HG03342 (cell line): ENCODE results near the gene DNAH5.

Source experiments
- ATAC-seq: cut with Tn5 transposase; IDR thresholded peaks from one replicate; pipeline ENCODE4 v1.9.1; 2021; ENCODE audit warnings: mild to moderate bottlenecking, moderate library complexity; ENCODE audit not compliant: unreplicated experiment

The DNAH5 gene

GRCh38 chr5:13739479-13739878 lies 205.0 kb downstream of the DNAH5 start:
- ATAC-seq, result no peak

DNA sequence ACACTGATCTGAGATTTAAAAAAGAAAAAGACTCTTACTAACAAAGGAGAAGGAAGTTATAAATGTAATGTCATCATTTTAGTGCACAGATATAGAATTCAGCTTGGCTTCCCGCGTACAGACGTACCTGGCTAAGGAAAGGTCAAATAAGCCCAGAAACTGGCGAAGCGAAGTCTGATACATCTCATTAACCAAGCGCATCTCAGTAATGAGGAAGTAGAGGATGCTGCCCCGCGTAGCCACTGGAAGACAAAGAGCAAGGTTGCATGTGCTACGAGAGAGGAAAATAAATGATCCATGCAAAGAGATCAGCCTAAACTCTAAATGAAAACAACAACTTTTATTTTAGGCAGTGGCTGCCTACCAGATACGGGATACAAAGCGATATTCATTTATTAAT lies 208.8 kb downstream of the DNAH5 start:
- no peak for ATAC-seq

DNA sequence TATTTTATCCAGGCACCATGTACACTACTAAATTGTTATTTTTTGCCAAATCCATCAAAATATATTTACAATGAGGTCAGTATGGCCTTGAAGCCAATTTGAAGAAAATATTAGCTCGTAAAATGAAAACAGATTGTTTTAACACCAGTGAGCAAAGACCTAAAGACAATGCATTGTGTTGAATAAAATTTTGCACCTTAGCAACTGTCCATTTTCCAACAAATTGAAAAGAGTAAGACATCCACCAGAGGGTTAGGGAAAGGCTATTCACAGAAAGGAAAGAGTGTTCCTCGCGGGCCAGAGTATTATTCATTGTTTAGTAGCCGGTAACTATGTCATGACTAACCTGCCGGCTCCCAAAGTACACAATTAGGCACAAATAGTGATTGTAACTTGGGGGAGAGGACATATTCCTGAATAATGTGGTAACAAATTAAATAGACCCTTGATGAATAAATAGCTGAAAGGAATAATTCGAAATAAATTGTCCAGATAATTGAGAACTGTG lies 213.3 kb downstream of the DNAH5 start:
- no peak for ATAC-seq

- ATAC-seq, result no peak
Measured at GRCh38 chr5:13708906-13709305, 235.6 kb downstream of the DNAH5 start.

GRCh38 chr5:13708432-13708831 lies 236.1 kb downstream of the DNAH5 start:
- no peak for ATAC-seq

DNA sequence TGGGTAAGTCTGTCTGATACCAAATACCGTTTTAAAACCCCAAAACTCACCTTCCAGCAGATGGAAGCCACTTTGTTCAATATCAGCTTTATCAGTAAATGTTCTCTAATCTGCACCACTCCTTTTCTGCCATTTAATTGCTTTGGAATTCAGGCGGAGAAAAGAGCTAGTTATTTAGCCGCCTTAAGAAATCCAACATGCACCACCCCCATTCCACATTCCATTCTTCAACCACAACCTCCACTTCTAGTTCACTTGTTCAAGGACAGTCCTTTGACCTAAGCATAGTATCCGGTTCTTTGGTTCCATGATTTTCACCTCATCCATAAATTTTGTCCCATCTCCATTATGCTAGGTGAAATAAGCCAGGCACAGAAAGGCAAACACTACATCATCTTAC lies 240.1 kb downstream of the DNAH5 start:
- ATAC-seq, result no peak

GRCh38 chr5:13700626-13701025 lies 243.9 kb downstream of the DNAH5 start:
- ATAC-seq, result no peak

GRCh38 chr5:13698885-13699284 lies 245.6 kb downstream of the DNAH5 start:
- ATAC-seq, result no peak

DNA sequence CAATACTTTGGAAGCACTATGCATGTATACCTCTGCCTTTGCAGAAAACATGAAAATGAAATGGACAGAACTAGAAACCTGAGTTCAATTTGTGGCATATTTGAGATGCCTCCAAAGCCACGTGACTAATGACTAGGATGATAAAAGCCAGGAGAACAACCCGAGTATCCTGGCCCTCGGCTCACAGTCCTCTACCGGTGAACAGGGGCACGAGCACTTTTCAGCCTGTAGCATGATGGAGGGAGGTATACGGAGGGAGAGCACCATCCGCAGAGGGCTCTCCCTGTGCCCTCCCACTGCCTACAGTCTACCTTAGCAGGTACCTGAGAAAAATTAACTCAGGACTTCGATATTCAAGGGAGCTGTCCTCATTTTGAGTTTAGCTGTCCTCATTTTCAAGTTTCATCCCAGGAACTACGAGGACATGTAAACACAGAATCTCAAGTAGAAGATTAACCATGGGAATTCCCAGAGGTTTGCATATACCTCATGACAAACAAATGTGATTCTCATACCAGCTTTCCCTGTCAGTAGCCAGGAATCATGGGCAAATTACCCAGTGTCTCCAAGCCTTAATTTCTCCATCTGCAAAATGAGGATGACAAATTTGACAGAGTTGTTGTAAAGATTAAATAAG lies 249.3 kb downstream of the DNAH5 start:
- no peak for ATAC-seq

GRCh38 chr5:13692172-13692571 lies 252.3 kb downstream of the DNAH5 start:
- ATAC-seq, result no peak

- no peak for ATAC-seq
Measured at GRCh38 chr5:13676531-13676930, 268.0 kb downstream of the DNAH5 start.

DNA sequence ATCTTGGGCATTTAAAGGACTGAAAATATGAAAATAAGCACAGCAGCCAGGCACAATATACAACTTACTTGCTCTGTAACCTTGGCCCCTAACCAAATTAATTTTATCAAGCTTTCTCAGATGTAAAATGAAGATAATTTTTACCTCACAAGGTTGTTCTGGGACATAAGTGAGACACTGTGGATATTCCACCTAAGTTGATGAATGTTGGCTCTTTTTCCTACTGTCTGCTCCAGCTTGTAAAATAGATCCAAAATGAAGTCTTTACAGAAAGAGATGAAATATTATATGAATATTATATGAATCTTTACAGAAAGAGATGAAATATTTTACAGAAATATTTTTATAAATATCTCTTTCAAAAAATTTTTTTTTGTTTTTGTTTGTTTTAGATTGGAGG lies 270.1 kb downstream of the DNAH5 start:
- ATAC-seq, result no peak

GRCh38 chr5:13673511-13673910 lies 271.0 kb downstream of the DNAH5 start:
- ATAC-seq, result no peak

GRCh38 chr5:13664377-13664776 lies 280.1 kb downstream of the DNAH5 start:
- no peak for ATAC-seq

- ATAC-seq, result no peak
Measured at GRCh38 chr5:13662626-13663025, 281.9 kb downstream of the DNAH5 start.

DNA sequence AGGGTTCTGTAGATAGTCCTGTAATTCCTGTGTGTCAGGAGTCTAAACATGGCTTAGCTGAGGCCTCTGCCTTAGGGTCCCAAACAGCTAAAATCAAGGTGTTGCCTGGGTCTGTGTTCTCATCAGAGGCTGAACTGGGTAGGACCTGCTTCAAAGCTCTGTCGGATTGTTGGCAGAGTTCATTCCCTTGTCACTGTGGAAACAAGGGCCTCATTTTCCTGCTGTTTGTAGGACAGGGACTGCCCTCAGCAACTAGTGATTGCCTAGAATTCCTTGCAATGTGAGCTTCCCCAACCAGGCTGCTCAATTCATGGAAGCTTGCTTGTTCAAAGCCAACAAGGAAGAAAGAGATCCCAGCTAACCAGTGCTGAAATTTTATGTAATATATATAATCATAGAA lies 283.2 kb downstream of the DNAH5 start:
- ATAC-seq, result no peak

GRCh38 chr5:13660072-13660471 lies 284.4 kb downstream of the DNAH5 start:
- no peak for ATAC-seq

DNA sequence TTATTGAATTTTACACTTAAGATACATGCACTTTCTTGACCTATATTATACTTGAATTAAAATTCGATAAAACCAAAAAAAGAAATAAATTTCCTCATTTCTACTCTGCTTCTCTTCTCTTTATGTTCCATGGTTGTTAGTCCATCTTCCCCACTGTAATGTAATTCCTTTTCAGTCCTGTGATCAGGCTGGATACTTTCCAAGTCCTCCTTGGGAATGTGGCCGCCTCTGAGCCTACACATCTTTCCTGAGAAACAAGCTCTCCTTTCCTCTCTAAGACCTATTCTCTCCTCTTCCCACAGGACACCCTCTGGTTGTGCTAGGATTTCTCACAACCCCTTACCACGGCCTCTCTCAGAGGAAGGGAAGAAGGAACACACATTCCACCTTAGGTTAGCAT lies 285.1 kb downstream of the DNAH5 start:
- no peak for ATAC-seq

DNA sequence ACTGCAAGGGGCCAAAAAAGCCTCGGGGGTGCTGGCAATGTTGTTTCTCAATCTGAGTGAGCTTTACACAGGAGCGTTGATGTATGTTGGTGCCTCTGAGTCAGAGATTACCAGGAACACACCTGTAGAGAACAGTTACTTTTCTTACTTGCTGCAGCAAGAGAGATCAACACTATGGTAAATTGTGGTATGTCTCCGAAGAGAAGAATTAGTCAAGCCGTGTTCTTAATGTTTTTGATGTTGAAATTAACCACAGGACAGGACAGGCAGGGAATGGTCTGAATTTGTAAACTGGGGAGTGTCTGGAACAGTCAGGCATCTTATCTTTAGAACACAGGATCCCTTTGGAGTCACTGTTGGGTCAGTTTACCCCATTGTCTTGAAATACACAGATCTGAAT lies 285.7 kb downstream of the DNAH5 start:
- no peak for ATAC-seq

DNA sequence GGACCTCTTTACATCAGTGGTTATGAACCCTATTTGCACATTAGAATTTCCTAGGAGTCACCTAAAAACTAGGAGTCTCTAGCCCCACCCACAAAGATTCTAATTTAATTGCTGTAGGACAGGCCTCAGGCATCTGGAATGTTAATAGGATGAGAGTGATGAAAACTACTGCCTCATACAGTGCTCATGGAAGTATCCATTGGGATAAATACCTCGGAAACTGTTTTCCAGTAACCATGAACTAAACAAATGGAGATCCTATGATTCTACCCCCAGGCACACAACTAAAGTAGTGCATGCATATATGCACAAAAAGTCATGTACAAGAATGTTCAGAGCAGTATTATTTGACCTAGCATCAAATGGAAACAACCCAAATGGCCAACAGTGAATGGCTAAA lies 286.3 kb downstream of the DNAH5 start:
- no peak for ATAC-seq

DNA sequence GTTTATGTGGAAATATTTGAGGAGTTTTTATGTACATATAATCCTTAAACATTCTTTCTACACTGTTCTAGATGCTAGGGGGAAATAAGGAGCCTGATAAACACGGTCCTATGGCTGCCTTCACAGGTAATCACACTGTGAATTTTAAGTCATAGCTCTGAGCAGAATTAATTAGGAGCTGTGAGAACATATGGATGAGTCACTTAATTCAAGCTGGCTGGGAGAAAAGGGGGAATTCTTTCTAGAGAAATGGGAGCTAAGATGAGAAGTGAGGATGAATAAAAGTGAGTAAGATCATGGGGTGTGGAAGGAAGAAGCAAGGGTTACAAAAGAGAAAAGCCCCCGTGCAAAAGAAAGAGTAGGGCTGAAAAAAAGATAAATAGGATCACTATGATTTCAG lies 290.8 kb downstream of the DNAH5 start:
- ATAC-seq, result no peak

DNA sequence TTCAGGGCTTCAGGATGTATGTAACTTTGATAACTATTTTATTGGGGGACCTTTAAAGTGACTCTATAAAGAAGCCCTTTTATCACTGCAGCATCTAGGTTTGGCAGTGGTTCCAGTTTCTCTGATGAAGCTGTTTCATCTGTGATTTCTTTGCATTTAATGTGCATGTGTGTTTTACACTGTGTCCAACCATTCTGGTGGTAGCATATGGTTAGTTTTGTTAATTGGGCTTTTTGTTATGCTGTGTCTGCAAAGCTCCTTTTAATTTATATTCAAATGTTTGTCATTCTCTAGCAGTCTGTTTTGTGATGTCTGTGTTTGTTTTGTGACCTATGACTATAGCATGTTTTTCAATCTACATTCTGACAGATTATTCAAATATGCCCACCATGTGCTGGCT lies 294.8 kb downstream of the DNAH5 start:
- ATAC-seq, result no peak

GRCh38 chr5:13648822-13649221 lies 295.7 kb downstream of the DNAH5 start:
- ATAC-seq, result no peak
